ENCODE results near the gene TAS1R2. TPM values are rescaled to one million over a fixed set of nuclear protein-coding genes. Genes with fewer than 3 reads are reported as not detected.

The TAS1R2 gene
- polyA plus RNA-seq, 1 of the 3 experiments (the other 2 are of a cell fraction), result not detected

GRCh38 chr1:18872071-18872611 lies 12.7 kb upstream of the TAS1R2 start:
- Histone ChIP-seq H3K4me1 (ENCODE audit: control insufficient read depth in 1 of 2, insufficient read depth in 2 of 2, low read depth in 1 of 2, low read length in 1 of 2) (no peaks in the 10 kb centered on the region; a peak in 1 of 4 replicates), H3K9me3 (no peaks in the 10 kb centered on the region), H3K27me3 (ENCODE audit: insufficient read depth) (peaks cover 6% of the 10 kb centered on the region; the same call in 1 of the 2 replicates), H3K36me3 (replicated peaks in 1 of 2; ENCODE audit: control insufficient read depth in 1 of 2, insufficient read depth in 2 of 2, low read length in 1 of 2) (no peaks in the 10 kb centered on the region), H3K4me3 (ENCODE audit: low read depth in 2 of 2, low read length in 1 of 2) (no peak overlapping the region), H4K20me1 (ENCODE audit: insufficient read depth) (no peaks in the 10 kb centered on the region), H3F3A (replicated peaks; ENCODE audit: insufficient read depth) (no peaks in the 10 kb centered on the region), H3K9me2 (no peaks in the 10 kb centered on the region), H3K9ac (no peak overlapping the region), H2AFZ (ENCODE audit: low read depth) (no peak overlapping the region), H3K4me2 (no peak overlapping the region), H3K27ac (ENCODE audit: low read depth in 2 of 2, low read length in 1 of 2) (no peak overlapping the region), H3K79me2 (ENCODE audit: insufficient read depth) (no peaks in the 10 kb centered on the region)
- 66% methylated on average over 3 of the region's 8 CpGs for WGBS (ENCODE audit: low lambda C conversion rate)
- POLR2A ChIA-PET, result no interaction called here
- CTCF ChIA-PET, result interaction anchor here (1.6 to 25.9 kb wide), 4 partner anchors 12 to 274 kb away, joined by 4 to 350 read pairs (median 38); no protein-coding TSS in a partner anchor
- no peak for DNase-seq
- TF ChIP-seq PBX3 (IDR thresholded peaks at IDR 0.05) (no peak), EZH2phosphoT487 (IDR thresholded peaks at IDR 0.05; ENCODE audit: borderline replicate concordance, low read depth) (no peak), RAD21 (IDR thresholded peaks at IDR 0.05; ENCODE audit: low read length) (no peak), GATA2 (CRISPR knock-in tag; IDR thresholded peaks at IDR 0.05) (no peak), RCOR1 (IDR thresholded peaks at IDR 0.05; ENCODE audit: low read length) (no peak)

- H3K9me2 ChIP-seq, result no peaks in the 10 kb centered on the region
- ChIA-PET CTCF (interaction anchor here (1.6 to 25.9 kb wide), 4 partner anchors 13 to 273 kb away, joined by 4 to 350 read pairs (median 38); no protein-coding TSS in a partner anchor), POLR2A (no interaction called here)
- no peaks in the 10 kb centered on the region for H4K20me1 ChIP-seq (ENCODE audit: insufficient read depth)
- no peak overlapping the region for H3K9ac ChIP-seq
- peaks cover 12% of the 10 kb centered on the region; the same call in 1 of the 2 replicates for H3K27me3 ChIP-seq (ENCODE audit: insufficient read depth)
- TF ChIP-seq MEF2A (IDR thresholded peaks at IDR 0.05; ENCODE audit: borderline replicate concordance, low read depth) (no peak), NFIC (IDR thresholded peaks at IDR 0.05; ENCODE audit: borderline replicate concordance) (no peak), CHD2 (IDR thresholded peaks at IDR 0.05; ENCODE audit: low read length, partially characterized antibody) (no peak), YY1 (IDR thresholded peaks at IDR 0.05; ENCODE audit: low read depth) (no peak), MAX (IDR thresholded peaks at IDR 0.05; ENCODE audit: low read depth) (no peak)
- H3K4me1 ChIP-seq (ENCODE audit: control insufficient read depth in 1 of 2, insufficient read depth in 2 of 2, low read depth in 1 of 2, low read length in 1 of 2), result no peaks in the 10 kb centered on the region; a peak in 1 of 4 replicates
- H3K27ac ChIP-seq (ENCODE audit: low read depth in 2 of 2, low read length in 1 of 2), result no peak overlapping the region
- H3K4me3 ChIP-seq (ENCODE audit: low read depth in 2 of 2, low read length in 1 of 2), result no peak overlapping the region
- WGBS (ENCODE audit: low lambda C conversion rate), result 81% methylated on average over 2 of the region's 7 CpGs
- H3K4me2 ChIP-seq, result no peak overlapping the region
- no peaks in the 10 kb centered on the region for H3K9me3 ChIP-seq
- no peaks in the 10 kb centered on the region for H3F3A ChIP-seq (replicated peaks; ENCODE audit: insufficient read depth)
- H3K36me3 ChIP-seq (replicated peaks in 1 of 2; ENCODE audit: control insufficient read depth in 1 of 2, insufficient read depth in 2 of 2, low read length in 1 of 2), result no peaks in the 10 kb centered on the region
- DNase-seq, result no peak
- no peak overlapping the region for H2AFZ ChIP-seq (ENCODE audit: low read depth)
- no peaks in the 10 kb centered on the region for H3K79me2 ChIP-seq (ENCODE audit: insufficient read depth)
Measured at GRCh38 chr1:18871401-18872070, 12.1 kb upstream of the TAS1R2 start.
